Thyroid gland (tissue), 4 donors: Measurements from ENCODE around the gene USP48. TPM values are rescaled to one million over a fixed set of nuclear protein-coding genes. Genes with fewer than 3 reads are reported as not detected.

Experiments
- DNase-seq, 2 donors: peaks; one replicate each; pipeline ENCODE4 v3.0.0-alpha.2; 2019
- H3K27ac ChIP-seq, 3 donors: fragments of 200-600 bp; sonication (generic); 1 replicate in 2 of 3; 2 replicates in 1 of 3; pipeline ENCODE4 v1.5.1; 2016 to 2019; ENCODE audit warnings: mild to moderate bottlenecking in 1 of 3, moderate library complexity in 1 of 3
- H3K27me3 ChIP-seq: fragments of 200-600 bp; sonication (generic); one replicate; pipeline ENCODE4 v1.5.1; 2019
- H3K36me3 ChIP-seq, 2 donors: fragments of 200-600 bp; sonication (generic); one replicate each; pipeline ENCODE4 v1.5.1; 2016 to 2019
- H3K4me1 ChIP-seq, 2 donors: fragments of 200-600 bp; sonication (generic); one replicate each; pipeline ENCODE4 v1.5.1; 2017 to 2019
- H3K4me3 ChIP-seq, 3 donors: fragments of 200-600 bp; sonication (generic); replicated peaks in 1 of 3; 1 replicate in 2 of 3; 2 replicates in 1 of 3; pipeline ENCODE4 v1.5.1; 2016; ENCODE audit warnings: mild to moderate bottlenecking in 1 of 3
- H3K9me3 ChIP-seq: fragments of 200-600 bp; sonication (generic); one replicate; pipeline ENCODE4 v1.5.1; 2017
- POLR2A ChIP-seq, 2 donors: fragments of 450-650 bp; IDR thresholded peaks; one replicate each; pipeline ENCODE4 v1.6.1; 2017; ENCODE audit warnings: antibody characterized with exemption in 2 of 2, mild to moderate bottlenecking in 2 of 2, moderate library complexity in 1 of 2
- WGBS, 2 donors: methylation state at CpG; one replicate each; pipeline ENCODE4 v1.1.5; 2017; 5-methylcytosine and 5-hydroxymethylcytosine counted together
- intact Hi-C: fragments of 100-400 bp; cut with DNase I; formaldehyde crosslinking; loops from one replicate; pipeline ENCODE4 v1.15.1; 2023
- total RNA-seq, 4 donors: library from RNA; depleted of rRNA; stranded (reverse); fragments of >200 nt; gene quantifications; one replicate each; pipeline ENCODE4 v1.2.3, GENCODE V29; 2016
- TF ChIP-seq, protein P1 (sequence below), 6 experiments: fragments of 200-600 bp in 3 of 6; fragments of 450-650 bp in 3 of 6; sonication (generic) in 3 of 6; IDR thresholded peaks; one replicate each; pipeline ENCODE4 v1.5.1; 2016 to 2019; ENCODE audit warnings: antibody characterized with exemption in 6 of 6, mild to moderate bottlenecking in 2 of 6, inconsistent platforms in 1 of 6, moderate library complexity in 1 of 6

USP48 gene
- total RNA-seq, 4 donors from 2014 or later = 77.4 to 113 (median 88.5) TPM

DNA sequence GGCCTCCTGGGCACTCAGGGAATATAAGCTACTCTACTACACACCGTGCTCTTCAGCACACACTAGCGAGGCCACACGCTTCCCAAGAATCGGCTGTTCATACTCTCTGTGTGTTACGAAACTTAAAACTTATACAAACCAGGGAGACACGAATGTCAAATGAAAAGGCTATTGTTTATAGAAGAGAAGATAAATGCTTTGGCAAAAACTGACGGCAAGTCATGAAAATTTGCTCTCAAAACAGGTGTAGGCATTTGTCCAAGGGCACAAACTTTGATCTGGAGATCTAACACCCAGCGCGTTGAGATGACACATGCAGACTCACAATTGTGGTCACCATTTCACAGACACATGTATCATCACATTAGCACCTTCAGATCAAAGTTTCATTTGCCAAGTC is 46.1 kb downstream of the USP48 start:
- peak; percentile 24 to 25 for DNase-seq
- Histone ChIP-seq H3K4me1 (peaks cover 0 to 9% of the 10 kb centered on the region in 2 donors), H3K27ac (peak overlapping the region in 1 of 3 donors; percentile 15), H3K27me3 (no peaks in the 10 kb centered on the region), H3K36me3 (peaks cover 9 to 15% of the 10 kb centered on the region in 2 donors), H3K4me3 (no peak overlapping the region), H3K9me3 (no peaks in the 10 kb centered on the region)
- WGBS, 2 donors = 56 to 57% methylated on average over 9 of the region's 9 CpGs
- no peak for TF ChIP-seq POLR2A (IDR thresholded peaks at IDR 0.05)
- TF ChIP-seq, protein P1, sequence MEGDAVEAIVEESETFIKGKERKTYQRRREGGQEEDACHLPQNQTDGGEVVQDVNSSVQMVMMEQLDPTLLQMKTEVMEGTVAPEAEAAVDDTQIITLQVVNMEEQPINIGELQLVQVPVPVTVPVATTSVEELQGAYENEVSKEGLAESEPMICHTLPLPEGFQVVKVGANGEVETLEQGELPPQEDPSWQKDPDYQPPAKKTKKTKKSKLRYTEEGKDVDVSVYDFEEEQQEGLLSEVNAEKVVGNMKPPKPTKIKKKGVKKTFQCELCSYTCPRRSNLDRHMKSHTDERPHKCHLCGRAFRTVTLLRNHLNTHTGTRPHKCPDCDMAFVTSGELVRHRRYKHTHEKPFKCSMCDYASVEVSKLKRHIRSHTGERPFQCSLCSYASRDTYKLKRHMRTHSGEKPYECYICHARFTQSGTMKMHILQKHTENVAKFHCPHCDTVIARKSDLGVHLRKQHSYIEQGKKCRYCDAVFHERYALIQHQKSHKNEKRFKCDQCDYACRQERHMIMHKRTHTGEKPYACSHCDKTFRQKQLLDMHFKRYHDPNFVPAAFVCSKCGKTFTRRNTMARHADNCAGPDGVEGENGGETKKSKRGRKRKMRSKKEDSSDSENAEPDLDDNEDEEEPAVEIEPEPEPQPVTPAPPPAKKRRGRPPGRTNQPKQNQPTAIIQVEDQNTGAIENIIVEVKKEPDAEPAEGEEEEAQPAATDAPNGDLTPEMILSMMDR (IDR thresholded peaks at IDR 0.05) = no peak
- intact Hi-C loops = no loop called here

DNA sequence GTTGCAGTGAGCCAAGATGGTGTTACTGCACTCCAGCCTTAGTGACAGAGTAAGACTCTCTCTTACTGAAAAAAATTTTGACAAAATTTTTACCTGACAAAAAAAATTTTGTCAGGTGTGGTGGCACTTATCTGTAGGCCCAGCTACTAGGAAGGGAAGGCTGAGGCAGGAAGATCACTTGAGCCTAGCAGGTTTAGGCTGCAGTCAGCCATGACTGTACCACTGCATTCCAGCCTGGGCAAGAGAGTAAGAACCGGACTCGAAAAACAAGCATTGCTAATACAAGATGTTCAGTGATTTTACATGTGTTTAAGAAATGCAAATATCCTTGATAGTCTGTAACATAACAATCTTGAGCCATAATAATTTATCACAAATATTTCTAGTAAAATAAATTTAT is 46.9 kb downstream of the USP48 start:
- intact Hi-C loops = no loop called here
- 39 to 61% methylated on average over 2 of the region's 2 CpGs for WGBS, 2 donors
- peak; percentile 26 to 51 for DNase-seq
- Histone ChIP-seq H3K27ac (no peak overlapping the region), H3K4me1 (peaks cover 0 to 9% of the 10 kb centered on the region in 2 donors), H3K27me3 (no peaks in the 10 kb centered on the region), H3K4me3 (no peak overlapping the region), H3K36me3 (peaks cover 13 to 19% of the 10 kb centered on the region in 2 donors), H3K9me3 (no peaks in the 10 kb centered on the region)
- no peak for TF ChIP-seq POLR2A (IDR thresholded peaks at IDR 0.05)
- TF ChIP-seq, protein P1 (IDR thresholded peaks at IDR 0.05) = no peak

DNA sequence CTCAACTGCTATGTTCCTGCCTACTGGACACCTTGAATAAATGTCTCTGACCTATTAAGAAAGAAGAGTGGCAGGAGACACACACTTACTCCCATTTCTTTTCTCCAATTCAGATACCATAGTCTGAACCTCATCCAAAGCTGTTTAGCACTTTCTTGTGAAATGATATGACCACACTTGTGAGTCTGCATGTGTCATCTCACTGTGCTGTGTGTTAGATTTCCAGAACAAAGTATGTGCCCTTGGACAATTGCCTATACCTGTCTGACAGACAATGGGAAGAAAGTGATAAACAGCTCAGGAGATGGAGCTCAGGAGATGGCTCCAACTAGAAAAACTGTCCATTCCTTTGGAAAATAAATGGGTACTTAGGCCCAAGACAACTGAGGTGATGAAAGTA is 48.4 kb downstream of the USP48 start:
- no peak overlapping the region for H3K4me3 ChIP-seq
- intact Hi-C loops = no loop called here
- H3K27me3 ChIP-seq = no peaks in the 10 kb centered on the region
- peaks cover 13 to 19% of the 10 kb centered on the region in 2 donors for H3K36me3 ChIP-seq
- H3K4me1 ChIP-seq = peaks cover 0 to 9% of the 10 kb centered on the region in 2 donors
- no peaks in the 10 kb centered on the region for H3K9me3 ChIP-seq
- DNase-seq = no peak
- no peak overlapping the region for H3K27ac ChIP-seq
- TF ChIP-seq, protein P1 (IDR thresholded peaks at IDR 0.05) = no peak
- TF ChIP-seq POLR2A (IDR thresholded peaks at IDR 0.05) = no peak

DNA sequence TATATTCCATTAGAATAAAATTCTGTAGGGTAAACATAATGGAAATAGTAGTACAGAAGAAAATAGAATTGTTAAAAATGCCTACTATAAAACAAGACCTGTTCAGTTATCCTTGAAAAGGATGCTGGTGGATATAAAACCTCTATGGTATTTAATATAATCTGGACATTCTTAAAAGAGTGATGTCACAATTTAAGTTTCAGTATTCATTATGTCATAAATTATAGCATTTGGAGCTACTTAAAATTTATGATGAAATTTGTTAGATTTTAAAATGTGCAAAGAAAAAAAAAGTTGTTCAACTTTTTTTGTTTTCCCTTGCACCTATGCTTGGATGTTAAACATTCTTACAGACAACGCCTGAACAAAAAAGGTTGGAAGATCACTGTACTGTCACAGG is 50.3 kb downstream of the USP48 start:
- 0 to 4% methylated on average over 1 of the region's 1 CpG for WGBS, 2 donors
- Histone ChIP-seq H3K4me3 (no peak overlapping the region), H3K27ac (no peak overlapping the region), H3K27me3 (no peaks in the 10 kb centered on the region), H3K36me3 (peaks cover 13 to 19% of the 10 kb centered on the region in 2 donors), H3K9me3 (no peaks in the 10 kb centered on the region), H3K4me1 (peaks cover 0 to 9% of the 10 kb centered on the region in 2 donors)
- DNase-seq = no peak
- no peak for TF ChIP-seq POLR2A (IDR thresholded peaks at IDR 0.05)
- TF ChIP-seq, protein P1 (IDR thresholded peaks at IDR 0.05) = no peak
- intact Hi-C loops = no loop called here

DNA sequence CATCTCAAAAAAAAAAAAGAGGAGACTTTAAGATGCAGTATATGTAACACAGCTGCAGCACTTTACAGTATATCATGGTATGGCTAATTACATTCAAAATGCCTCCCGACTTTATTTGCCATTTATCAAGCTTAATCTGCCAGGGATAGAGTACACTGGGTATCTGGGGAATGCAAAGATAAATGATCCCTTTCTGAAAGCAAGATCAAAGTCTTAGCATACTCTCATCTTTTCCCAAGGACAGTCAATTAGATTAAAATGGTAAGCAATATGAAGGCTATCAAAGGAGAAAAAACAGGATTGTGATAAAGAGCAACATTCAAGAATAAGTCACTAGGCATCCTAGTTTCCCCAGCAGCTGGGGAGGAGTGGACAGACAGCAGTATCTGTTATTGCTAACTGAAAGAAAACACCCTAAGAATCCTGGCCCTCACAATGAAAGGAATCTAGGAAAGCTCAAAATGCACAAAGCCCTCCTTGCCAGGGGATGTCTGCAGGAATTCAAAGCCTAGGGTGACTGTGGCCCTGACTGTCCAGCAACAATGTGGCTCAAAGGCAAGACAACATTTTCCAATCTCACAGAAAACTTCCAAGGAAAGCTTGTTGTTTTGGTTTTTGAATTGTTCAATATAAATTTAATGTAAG is 57.1 kb downstream of the USP48 start:
- no peak for DNase-seq
- Histone ChIP-seq H3K9me3 (no peaks in the 10 kb centered on the region), H3K4me1 (peaks cover 3 to 9% of the 10 kb centered on the region in 2 donors), H3K27me3 (no peaks in the 10 kb centered on the region), H3K36me3 (peaks cover 0 to 6% of the 10 kb centered on the region in 2 donors), H3K4me3 (no peak overlapping the region), H3K27ac (no peak overlapping the region)
- intact Hi-C loops = no loop called here
- 83 to 84% methylated on average over 1 of the region's 1 CpG for WGBS, 2 donors
- TF ChIP-seq POLR2A (IDR thresholded peaks at IDR 0.05) = no peak
- TF ChIP-seq, protein P1 (IDR thresholded peaks at IDR 0.05) = no peak
